Sigmoid colon (tissue), 7 donors: Measurements from ENCODE around the gene CLSTN2. TPM values are rescaled to one million over a fixed set of nuclear protein-coding genes. Genes with fewer than 3 reads are reported as not detected.

Experiments used
- DNase-seq: peaks from one replicate; pipeline ENCODE4 v3.0.0-alpha.2; 2019
- H3K27ac ChIP-seq, 4 donors: fragments of 200-600 bp; sonication (generic); one replicate each; pipeline ENCODE4 v1.5.1; 2016 to 2019; ENCODE audit warnings: mild to moderate bottlenecking in 1 of 4
- H3K27me3 ChIP-seq, 3 donors: fragments of 200-600 bp; sonication (generic); one replicate each; pipeline ENCODE4 v1.5.1; 2019; ENCODE audit warnings: mild to moderate bottlenecking in 1 of 3
- H3K36me3 ChIP-seq, 4 donors: fragments of 200-600 bp; sonication (generic); one replicate each; pipeline ENCODE4 v1.5.1; 2016 to 2019
- H3K4me1 ChIP-seq, 4 donors: fragments of 200-600 bp; sonication (generic); one replicate each; pipeline ENCODE4 v1.5.1; 2017 to 2019
- H3K4me3 ChIP-seq, 4 donors: fragments of 200-600 bp; sonication (generic); one replicate each; pipeline ENCODE4 v1.5.1; 2017 to 2019; ENCODE audit warnings: mild to moderate bottlenecking in 2 of 4, moderate library complexity in 1 of 4
- H3K9me3 ChIP-seq, 4 donors: fragments of 200-600 bp in 3 of 4; sonication (generic) in 3 of 4; one replicate each; pipeline versions ENCODE4 v1.5.1 to v1.6.1; 2013 to 2019
- EP300 ChIP-seq, 4 donors: sonication (generic); formaldehyde crosslinking; IDR thresholded peaks; one replicate each; pipeline ENCODE4 v1.6.1; 2017; ENCODE audit warnings: antibody characterized with exemption in 4 of 4
- POLR2A ChIP-seq, 2 donors: fragments of 450-650 bp; IDR thresholded peaks; one replicate each; pipeline ENCODE4 v1.6.1; 2016; ENCODE audit warnings: antibody characterized with exemption in 2 of 2, mild to moderate bottlenecking in 2 of 2, moderate library complexity in 2 of 2
- POLR2AphosphoS5 ChIP-seq, 4 donors: sonication (generic); formaldehyde crosslinking; IDR thresholded peaks; one replicate each; pipeline ENCODE4 v1.6.1; 2017; ENCODE audit warnings: antibody characterized with exemption in 4 of 4
- WGBS, 2 donors: extraction: QIAGEN DNeasy Blood & Tissue Kit; methylation state at CpG; one replicate each; pipeline ENCODE4 v1.1.7; 2013; 5-methylcytosine and 5-hydroxymethylcytosine counted together
- intact Hi-C: fragments of 100-400 bp; cut with DNase I; formaldehyde crosslinking; loops from one replicate; pipeline ENCODE4 v1.15.1; 2023
- polyA plus RNA-seq, 3 donors: library from polyadenylated mRNA; stranded (reverse); fragments of 200-250 nt; gene quantifications; one replicate each; pipeline ENCODE4 v1.2.3, GENCODE V29; 2013
- total RNA-seq, 4 donors: library from RNA; depleted of rRNA; stranded (reverse); fragments of >200 nt; gene quantifications; one replicate each; pipeline ENCODE4 v1.1.0, GENCODE V29; 2016
- TF ChIP-seq, protein P1 (sequence below), 4 experiments: fragments of 450-650 bp in 3 of 4; fragments of 200-600 bp in 1 of 4; IDR thresholded peaks; one replicate each; pipeline ENCODE4 v1.5.1; 2016 to 2019; ENCODE audit warnings: antibody characterized with exemption in 4 of 4, mild to moderate bottlenecking in 3 of 4, moderate library complexity in 2 of 4
- donor health status: healthy with polysubstance abuse.
- donor health status: Bipolar disorder and iron deficiency.
- donor health status: healthy.

CLSTN2 gene
- total and polyA plus RNA-seq, 7 donors, result 0.23 to 8.3 (median 2.7) TPM

DNA sequence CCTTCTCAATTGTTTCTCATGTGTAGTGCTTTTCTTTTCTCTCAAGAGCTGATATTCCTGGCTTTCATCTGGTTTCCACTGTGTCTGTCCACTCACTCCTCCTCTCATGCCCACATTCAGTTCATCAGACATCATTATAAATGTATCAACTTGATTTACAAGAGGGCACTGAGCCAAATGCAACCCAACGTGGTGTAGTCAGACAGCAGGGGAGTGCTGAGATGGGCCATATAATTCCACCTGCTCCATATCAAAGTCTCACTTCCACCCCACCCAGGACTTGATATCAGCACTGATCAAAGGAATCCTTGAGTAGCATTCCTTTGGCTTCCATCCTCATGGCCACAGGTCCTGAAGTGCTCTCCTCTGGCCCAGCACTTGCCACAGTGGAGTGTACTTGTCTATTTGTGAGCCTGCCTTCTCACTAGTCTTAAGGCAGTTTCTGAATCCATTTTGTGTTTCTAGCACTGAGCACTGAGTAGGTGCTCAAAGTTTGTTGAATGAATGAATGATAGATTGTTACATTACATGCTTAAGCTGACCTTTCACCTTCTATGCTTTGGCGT, 252.8 kb downstream of the CLSTN2 start:
- Histone ChIP-seq H3K9me3 (no peaks in the 10 kb centered on the region), H3K27me3 (no peaks in the 10 kb centered on the region), H3K4me1 (peaks cover 0 to 36% (median 23%) of the 10 kb centered on the region in 4 donors), H3K36me3 (no peaks in the 10 kb centered on the region), H3K4me3 (no peak overlapping the region), H3K27ac (peak overlapping the region in 1 of 4 donors; percentile 58)
- TF ChIP-seq POLR2A (IDR thresholded peaks at IDR 0.05) (no peak), POLR2AphosphoS5 (IDR thresholded peaks at IDR 0.05) (no peak), EP300 (IDR thresholded peaks at IDR 0.05) (no peak)
- TF ChIP-seq, protein P1, sequence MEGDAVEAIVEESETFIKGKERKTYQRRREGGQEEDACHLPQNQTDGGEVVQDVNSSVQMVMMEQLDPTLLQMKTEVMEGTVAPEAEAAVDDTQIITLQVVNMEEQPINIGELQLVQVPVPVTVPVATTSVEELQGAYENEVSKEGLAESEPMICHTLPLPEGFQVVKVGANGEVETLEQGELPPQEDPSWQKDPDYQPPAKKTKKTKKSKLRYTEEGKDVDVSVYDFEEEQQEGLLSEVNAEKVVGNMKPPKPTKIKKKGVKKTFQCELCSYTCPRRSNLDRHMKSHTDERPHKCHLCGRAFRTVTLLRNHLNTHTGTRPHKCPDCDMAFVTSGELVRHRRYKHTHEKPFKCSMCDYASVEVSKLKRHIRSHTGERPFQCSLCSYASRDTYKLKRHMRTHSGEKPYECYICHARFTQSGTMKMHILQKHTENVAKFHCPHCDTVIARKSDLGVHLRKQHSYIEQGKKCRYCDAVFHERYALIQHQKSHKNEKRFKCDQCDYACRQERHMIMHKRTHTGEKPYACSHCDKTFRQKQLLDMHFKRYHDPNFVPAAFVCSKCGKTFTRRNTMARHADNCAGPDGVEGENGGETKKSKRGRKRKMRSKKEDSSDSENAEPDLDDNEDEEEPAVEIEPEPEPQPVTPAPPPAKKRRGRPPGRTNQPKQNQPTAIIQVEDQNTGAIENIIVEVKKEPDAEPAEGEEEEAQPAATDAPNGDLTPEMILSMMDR (IDR thresholded peaks at IDR 0.05), result no peak
- 53 to 68% methylated on average over 2 of the region's 2 CpGs for WGBS, 2 donors
- no peak for DNase-seq
- intact Hi-C loops, result no loop called here

DNA sequence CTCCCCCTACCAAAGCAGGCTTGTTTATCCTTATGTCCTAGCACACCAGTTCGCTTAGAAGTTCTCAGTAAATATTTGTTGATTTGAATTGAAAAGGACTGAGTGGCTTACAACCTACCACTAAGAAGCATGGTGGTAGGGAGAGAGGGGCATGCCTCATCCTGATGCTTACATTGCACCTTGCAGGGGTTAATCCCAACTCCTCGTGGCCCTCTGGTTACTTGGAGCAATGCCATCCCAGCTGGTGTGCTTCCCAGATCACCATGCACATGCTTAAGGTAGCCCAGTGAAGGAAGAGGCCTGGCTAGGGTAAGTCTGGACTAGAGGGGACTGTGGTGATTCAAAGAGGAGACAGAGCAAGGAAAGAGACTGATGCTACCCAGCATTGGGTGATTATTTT, 253.3 kb downstream of the CLSTN2 start:
- Histone ChIP-seq H3K36me3 (no peaks in the 10 kb centered on the region), H3K9me3 (no peaks in the 10 kb centered on the region), H3K27me3 (no peaks in the 10 kb centered on the region), H3K27ac (no peak overlapping the region), H3K4me3 (no peak overlapping the region), H3K4me1 (peaks cover 0 to 36% (median 23%) of the 10 kb centered on the region in 4 donors)
- TF ChIP-seq POLR2AphosphoS5 (IDR thresholded peaks at IDR 0.05), result no peak
- no peak for TF ChIP-seq POLR2A (IDR thresholded peaks at IDR 0.05)
- TF ChIP-seq, protein P1 (IDR thresholded peaks at IDR 0.05), result no peak
- TF ChIP-seq EP300 (IDR thresholded peaks at IDR 0.05), result no peak
- intact Hi-C loops, result no loop called here
- no peak for DNase-seq
- WGBS, 2 donors, result 43 to 48% methylated on average over 2 of the region's 2 CpGs

DNA sequence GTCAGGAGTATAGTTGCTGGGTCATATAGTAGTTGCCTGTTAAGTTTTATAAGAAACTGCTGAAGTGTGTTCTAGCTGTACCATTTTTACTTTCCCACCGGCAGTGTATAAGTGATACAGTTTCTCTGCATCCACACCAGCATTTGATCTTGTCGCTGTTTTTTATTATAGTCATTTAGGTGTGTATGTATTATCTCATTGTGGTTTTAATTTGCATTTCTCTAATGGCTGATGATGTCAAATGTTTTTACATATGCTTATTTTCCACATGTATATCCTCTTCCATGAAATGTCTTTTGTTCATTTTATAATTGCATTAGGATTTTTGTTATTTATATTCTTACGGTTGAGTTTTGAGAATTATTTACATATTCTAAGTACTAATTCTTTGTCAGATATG, 254.3 kb downstream of the CLSTN2 start:
- TF ChIP-seq, protein P1 (IDR thresholded peaks at IDR 0.05), result no peak
- TF ChIP-seq EP300 (IDR thresholded peaks at IDR 0.05) (no peak), POLR2AphosphoS5 (IDR thresholded peaks at IDR 0.05) (no peak), POLR2A (IDR thresholded peaks at IDR 0.05) (no peak)
- Histone ChIP-seq H3K4me3 (no peak overlapping the region), H3K27me3 (no peaks in the 10 kb centered on the region), H3K4me1 (peaks cover 0 to 30% (median 23%) of the 10 kb centered on the region in 4 donors), H3K27ac (no peak overlapping the region), H3K9me3 (no peaks in the 10 kb centered on the region), H3K36me3 (no peaks in the 10 kb centered on the region)
- 93% methylated on average over 3 of the region's 3 CpGs for WGBS, 2 donors
- DNase-seq, result no peak
- intact Hi-C loops, result no loop called here

DNA sequence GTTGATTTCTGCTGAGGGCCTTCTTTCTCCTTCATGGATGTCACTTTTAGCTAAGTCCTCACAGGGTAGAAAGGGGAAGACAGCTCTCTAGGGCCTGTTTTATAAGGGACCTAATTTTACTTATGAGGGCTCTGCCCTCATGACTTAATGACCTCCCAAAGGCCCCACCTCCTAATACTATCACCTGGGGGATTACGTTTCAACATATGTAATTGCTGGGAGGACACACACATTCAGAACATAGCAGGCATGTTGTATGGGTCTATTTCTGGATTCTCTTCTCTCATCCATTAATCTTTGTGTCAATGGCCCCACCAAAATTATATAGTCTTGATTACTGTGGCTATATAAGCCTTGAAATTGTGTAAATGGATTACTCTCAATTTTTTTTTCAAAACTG, 255.0 kb downstream of the CLSTN2 start:
- no peaks in the 10 kb centered on the region for H3K27me3 ChIP-seq
- WGBS, 2 donors, result 76 to 77% methylated on average over 1 of the region's 1 CpG
- H3K27ac ChIP-seq, result no peak overlapping the region
- TF ChIP-seq EP300 (IDR thresholded peaks at IDR 0.05) (no peak), POLR2A (IDR thresholded peaks at IDR 0.05) (no peak), POLR2AphosphoS5 (IDR thresholded peaks at IDR 0.05) (no peak)
- TF ChIP-seq, protein P1 (IDR thresholded peaks at IDR 0.05), result no peak
- intact Hi-C loops, result no loop called here
- H3K4me3 ChIP-seq, result no peak overlapping the region
- no peaks in the 10 kb centered on the region for H3K9me3 ChIP-seq
- H3K4me1 ChIP-seq, result peaks cover 0 to 30% (median 23%) of the 10 kb centered on the region in 4 donors
- no peaks in the 10 kb centered on the region for H3K36me3 ChIP-seq
- DNase-seq, result no peak

DNA sequence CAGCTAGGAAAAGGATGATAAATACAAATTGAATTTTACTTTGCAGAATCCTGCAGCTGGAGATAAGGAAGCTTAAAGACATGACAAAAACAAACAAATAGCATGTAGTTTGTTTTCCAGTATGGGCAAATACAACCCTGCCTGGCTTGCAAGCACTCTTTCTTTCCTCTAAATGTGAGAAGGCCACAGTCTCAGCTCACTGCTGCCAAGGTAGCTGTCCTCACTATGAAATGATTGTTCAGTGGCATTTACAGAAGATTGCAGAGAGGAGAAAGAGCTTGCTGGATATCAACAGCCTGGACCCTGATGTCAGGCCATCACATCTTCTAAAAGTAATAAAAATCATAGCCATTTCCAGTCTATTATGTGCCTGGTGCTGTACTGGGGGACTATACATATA, 262.0 kb downstream of the CLSTN2 start:
- DNase-seq, result no peak
- H3K27me3 ChIP-seq, result no peaks in the 10 kb centered on the region
- H3K36me3 ChIP-seq, result no peaks in the 10 kb centered on the region
- TF ChIP-seq EP300 (IDR thresholded peaks at IDR 0.05) (no peak), POLR2A (IDR thresholded peaks at IDR 0.05) (no peak), POLR2AphosphoS5 (IDR thresholded peaks at IDR 0.05) (no peak)
- TF ChIP-seq, protein P1 (IDR thresholded peaks at IDR 0.05), result no peak
- intact Hi-C loops, result no loop called here
- H3K4me3 ChIP-seq, result no peak overlapping the region
- H3K4me1 ChIP-seq, result no peaks in the 10 kb centered on the region
- no peak overlapping the region for H3K27ac ChIP-seq
- no peaks in the 10 kb centered on the region for H3K9me3 ChIP-seq
